ENCODE data around the gene UTF1. TPM values are rescaled to one million over a fixed set of nuclear protein-coding genes. Genes with fewer than 3 reads are reported as not detected.
"Not testable (repeated sequence)": the region's sequence is repeated elsewhere in the genome, so short reads cannot be mapped to it uniquely, and the experiment has no call there.

Gene UTF1
- total and polyA plus RNA-seq, 5 donors = not detected

GRCh38 chr10:133218891-133219290 is 11.1 kb upstream of the UTF1 start:
- H3K4me1 ChIP-seq (ENCODE audit: control insufficient read depth, insufficient read depth, low read length) = no peaks in the 10 kb centered on the region
- intact Hi-C loops (cut with DNase I) = no loop called here
- WGBS = 88% methylated on average over 20 of the region's 20 CpGs
- no peaks in the 10 kb centered on the region for H3K27me3 ChIP-seq (ENCODE audit: control insufficient read depth, insufficient read depth)
- H3K27ac ChIP-seq (ENCODE audit: low read length) = no peak overlapping the region
- no peak overlapping the region for H3K4me3 ChIP-seq (ENCODE audit: low read length)
- no peaks in the 10 kb centered on the region for H3K9me3 ChIP-seq (ENCODE audit: control insufficient read depth, low read length)
- ATAC-seq (no peak), DNase-seq (peak in 1 of 3 donors; percentile 33)

GRCh38 chr10:133219782-133220181 is 10.2 kb upstream of the UTF1 start:
- Histone ChIP-seq H3K4me1 (ENCODE audit: control insufficient read depth, insufficient read depth, low read length) (no peaks in the 10 kb centered on the region), H3K27ac (ENCODE audit: low read length) (no peak overlapping the region), H3K27me3 (ENCODE audit: control insufficient read depth, insufficient read depth) (no peaks in the 10 kb centered on the region), H3K9me3 (ENCODE audit: control insufficient read depth, low read length) (no peaks in the 10 kb centered on the region), H3K4me3 (ENCODE audit: low read length) (no peak overlapping the region)
- intact Hi-C loops (cut with DNase I) = no loop called here
- peak in 1 of 3 donors; percentile 25 for DNase-seq
- ATAC-seq = no peak
- 18% methylated on average over 28 of the region's 28 CpGs for WGBS

DNA sequence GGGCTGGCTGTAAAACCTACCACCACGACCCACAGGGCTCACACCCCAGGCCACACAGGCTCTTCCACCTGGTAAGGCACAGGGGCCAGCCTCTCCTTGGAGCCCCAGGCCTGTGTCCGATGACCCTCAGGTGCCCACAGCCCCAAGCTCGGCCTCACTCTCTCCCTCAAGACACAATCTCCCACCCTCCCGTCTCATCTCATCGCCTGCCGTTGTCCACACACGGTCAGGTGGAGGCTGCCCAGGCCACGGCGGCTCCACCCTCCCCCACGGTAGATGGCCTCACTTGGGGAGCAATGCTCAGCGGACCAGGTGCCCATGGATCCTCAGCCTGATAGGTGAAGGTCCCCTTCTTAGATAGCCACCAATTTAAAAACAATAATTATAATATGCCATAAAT is 8.7 kb upstream of the UTF1 start:
- Histone ChIP-seq H3K27me3 (ENCODE audit: control insufficient read depth, insufficient read depth) (no peaks in the 10 kb centered on the region), H3K27ac (ENCODE audit: low read length) (no peak overlapping the region), H3K4me3 (ENCODE audit: low read length) (no peak overlapping the region), H3K4me1 (ENCODE audit: control insufficient read depth, insufficient read depth, low read length) (no peaks in the 10 kb centered on the region), H3K9me3 (ENCODE audit: control insufficient read depth, low read length) (no peaks in the 10 kb centered on the region)
- DNase-seq = no peak
- intact Hi-C loops (cut with DNase I) = no loop called here
- WGBS = 90% methylated on average over 11 of the region's 11 CpGs
- ATAC-seq = no peak

DNA sequence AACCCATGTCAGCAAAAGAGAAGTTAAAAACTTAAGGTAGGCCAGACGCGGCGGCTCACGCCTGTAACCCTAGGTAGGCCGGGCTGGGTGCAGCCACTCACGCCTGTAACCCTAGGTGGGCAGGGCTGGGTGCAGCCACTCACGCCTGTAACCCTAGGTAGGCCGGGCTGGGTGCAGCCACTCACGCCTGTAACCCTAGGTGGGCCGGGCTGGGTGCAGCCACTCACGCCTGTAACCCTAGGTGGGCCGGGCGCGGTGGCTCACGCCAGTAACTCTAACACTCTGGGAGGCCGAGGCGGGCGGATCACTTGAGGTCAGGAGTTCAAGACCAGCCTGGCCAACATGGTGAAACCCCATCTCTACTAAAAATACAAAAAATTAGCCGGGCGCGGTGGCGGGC is 8.3 kb upstream of the UTF1 start:
- H3K9me3 ChIP-seq (ENCODE audit: control insufficient read depth, low read length); ATAC-seq; intact Hi-C loops (cut with DNase I); H3K4me3 ChIP-seq (ENCODE audit: low read length); DNase-seq; H3K27ac ChIP-seq (ENCODE audit: low read length); H3K27me3 ChIP-seq (ENCODE audit: control insufficient read depth, insufficient read depth); H3K4me1 ChIP-seq (ENCODE audit: control insufficient read depth, insufficient read depth, low read length): not testable (repeated sequence)
- WGBS = 89% methylated on average over 17 of the region's 22 CpGs

DNA sequence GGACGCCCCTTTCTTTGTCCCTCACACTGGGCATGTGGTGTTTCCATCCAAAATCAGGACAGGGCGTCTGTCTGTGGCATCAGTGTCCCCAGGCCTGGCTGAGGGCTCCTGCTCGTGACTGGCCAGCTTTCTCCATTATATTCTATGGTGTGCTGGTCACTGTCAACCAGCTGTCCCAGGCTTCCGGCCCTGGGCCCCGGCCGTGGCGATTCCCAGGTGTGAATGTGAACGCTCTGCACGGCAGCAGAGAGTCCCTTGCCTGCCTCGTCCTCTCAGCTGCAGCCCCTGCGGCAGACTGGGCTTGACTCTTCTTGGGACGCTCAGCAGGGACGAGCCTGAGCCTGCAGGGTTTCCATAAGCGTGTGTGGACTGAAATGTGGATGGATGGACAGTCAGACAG is 5.9 kb upstream of the UTF1 start:
- Histone ChIP-seq H3K4me3 (ENCODE audit: low read length) (no peak overlapping the region), H3K27me3 (ENCODE audit: control insufficient read depth, insufficient read depth) (no peaks in the 10 kb centered on the region), H3K4me1 (ENCODE audit: control insufficient read depth, insufficient read depth, low read length) (no peaks in the 10 kb centered on the region), H3K27ac (ENCODE audit: low read length) (no peak overlapping the region), H3K9me3 (ENCODE audit: control insufficient read depth, low read length) (no peaks in the 10 kb centered on the region)
- WGBS = 65% methylated on average over 14 of the region's 14 CpGs
- ATAC-seq (no peak), DNase-seq (no peak)
- intact Hi-C loops (cut with DNase I) = no loop called here

DNA sequence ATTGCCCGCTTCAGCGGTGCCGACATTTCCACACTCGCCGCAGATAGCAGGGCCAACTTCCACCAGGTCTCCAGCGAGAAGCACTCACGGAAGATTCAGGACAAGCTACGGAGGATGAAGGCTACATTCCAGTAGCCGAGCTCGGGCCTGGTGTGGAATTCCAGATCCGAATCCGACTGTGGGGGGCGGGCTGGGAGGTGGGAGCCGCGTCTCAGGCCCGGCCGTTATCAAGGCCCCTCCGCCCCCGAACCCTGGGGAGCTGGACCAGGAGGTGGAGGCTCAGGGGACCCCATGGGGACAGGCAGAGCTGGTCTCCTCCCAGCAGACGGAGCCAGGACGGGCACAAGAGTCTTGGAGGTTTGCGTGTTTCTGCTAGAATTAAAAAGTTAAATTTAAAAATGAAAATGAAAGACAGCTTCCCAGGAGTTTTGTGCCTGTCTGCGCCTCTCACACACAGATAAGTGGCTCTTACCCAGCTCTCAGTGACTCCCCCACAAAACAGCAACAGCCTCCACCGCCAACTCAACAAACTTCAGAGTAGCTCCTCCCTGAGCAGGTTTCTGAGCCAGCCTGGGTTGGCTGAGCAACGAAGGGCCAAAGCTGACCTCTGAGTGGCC is 5.2 kb upstream of the UTF1 start:
- DNase-seq = no peak
- intact Hi-C loops (cut with DNase I) = no loop called here
- H3K27me3 ChIP-seq (ENCODE audit: control insufficient read depth, insufficient read depth) = no peaks in the 10 kb centered on the region
- H3K4me3 ChIP-seq (ENCODE audit: low read length) = no peak overlapping the region
- no peak overlapping the region for H3K27ac ChIP-seq (ENCODE audit: low read length)
- WGBS = 46% methylated on average over 25 of the region's 25 CpGs
- no peaks in the 10 kb centered on the region for H3K4me1 ChIP-seq (ENCODE audit: control insufficient read depth, insufficient read depth, low read length)
- ATAC-seq = peak in 1 of 2 donors; percentile 21
- no peaks in the 10 kb centered on the region for H3K9me3 ChIP-seq (ENCODE audit: control insufficient read depth, low read length)

DNA sequence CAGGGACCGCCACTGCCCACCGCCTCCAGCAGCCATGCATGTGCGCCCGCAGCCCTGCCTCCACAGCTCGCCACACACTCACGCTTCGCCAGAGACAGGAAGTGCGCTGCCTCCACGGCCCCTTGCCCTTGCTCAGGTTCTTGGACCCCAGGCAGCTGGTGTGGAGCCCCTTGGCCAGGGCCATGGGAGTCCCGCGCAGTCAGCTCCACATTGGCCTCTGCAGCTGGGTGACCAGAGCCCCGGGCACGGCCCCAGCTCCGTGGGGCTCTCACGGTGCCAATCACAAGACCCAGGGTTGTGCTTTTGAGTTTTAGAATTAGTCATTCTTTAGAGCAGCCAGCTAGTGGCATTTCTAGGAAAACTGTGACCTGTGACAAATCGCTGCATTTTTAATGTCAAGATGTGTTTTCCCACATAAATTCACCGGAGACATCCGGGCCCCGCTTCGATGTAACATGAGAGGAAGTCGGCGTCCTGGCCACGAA is 4.3 kb upstream of the UTF1 start:
- no peaks in the 10 kb centered on the region for H3K4me1 ChIP-seq (ENCODE audit: control insufficient read depth, insufficient read depth, low read length)
- intact Hi-C loops (cut with DNase I) = no loop called here
- H3K27me3 ChIP-seq (ENCODE audit: control insufficient read depth, insufficient read depth) = no peaks in the 10 kb centered on the region

GRCh38 chr10:133226251-133226808 is 3.7 kb upstream of the UTF1 start:
- DNase-seq (peak in 1 of 3 donors; percentile 41), ATAC-seq (no peak)
- H3K4me1 ChIP-seq (ENCODE audit: control insufficient read depth, insufficient read depth, low read length) = no peaks in the 10 kb centered on the region
- intact Hi-C loops (cut with DNase I) = no loop called here
- no peak overlapping the region for H3K27ac ChIP-seq (ENCODE audit: low read length)
- no peaks in the 10 kb centered on the region for H3K9me3 ChIP-seq (ENCODE audit: control insufficient read depth, low read length)
- no peaks in the 10 kb centered on the region for H3K27me3 ChIP-seq (ENCODE audit: control insufficient read depth, insufficient read depth)
- H3K4me3 ChIP-seq (ENCODE audit: low read length) = no peak overlapping the region
- WGBS = 59% methylated on average over 30 of the region's 30 CpGs

More for the DNA sequence above, 4.3 kb upstream of the UTF1 start:
- peak in 1 of 3 donors; percentile 25 for DNase-seq
- Histone ChIP-seq H3K9me3 (ENCODE audit: control insufficient read depth, low read length) (no peaks in the 10 kb centered on the region), H3K27ac (ENCODE audit: low read length) (no peak overlapping the region), H3K4me3 (ENCODE audit: low read length) (no peak overlapping the region)
- ATAC-seq = peak in 1 of 2 donors; percentile 32
- 79% methylated on average over 23 of the region's 23 CpGs for WGBS

DNA sequence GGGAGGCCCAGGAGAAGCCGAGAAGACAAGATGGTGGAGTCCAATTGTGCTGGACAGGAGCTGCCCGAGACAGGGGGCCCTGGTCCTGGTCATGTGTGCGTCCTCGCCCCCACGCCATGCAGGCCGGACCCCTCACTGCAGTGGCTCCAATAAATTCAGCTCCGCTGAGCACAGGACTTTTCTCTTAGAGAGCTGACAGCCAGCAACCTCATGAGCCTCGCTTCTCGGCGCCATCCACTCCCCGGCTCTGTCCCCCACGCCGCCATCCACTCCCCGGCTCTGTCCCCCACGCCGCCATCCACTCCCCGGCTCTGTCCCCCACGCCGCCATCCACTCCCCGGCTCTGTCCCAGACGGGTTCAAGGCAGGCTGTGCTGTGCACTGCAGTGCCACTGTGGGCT is 2.8 kb upstream of the UTF1 start:
- WGBS = 91% methylated on average over 21 of the region's 21 CpGs
- ATAC-seq (no peak), DNase-seq (peak in 1 of 3 donors; percentile 23)
- no peak overlapping the region for H3K4me3 ChIP-seq (ENCODE audit: low read length)
- no peaks in the 10 kb centered on the region for H3K27me3 ChIP-seq (ENCODE audit: control insufficient read depth, insufficient read depth)
- no peaks in the 10 kb centered on the region for H3K4me1 ChIP-seq (ENCODE audit: control insufficient read depth, insufficient read depth, low read length)
- no peaks in the 10 kb centered on the region for H3K9me3 ChIP-seq (ENCODE audit: control insufficient read depth, low read length)
- H3K27ac ChIP-seq (ENCODE audit: low read length) = no peak overlapping the region
- intact Hi-C loops (cut with DNase I) = no loop called here

DNA sequence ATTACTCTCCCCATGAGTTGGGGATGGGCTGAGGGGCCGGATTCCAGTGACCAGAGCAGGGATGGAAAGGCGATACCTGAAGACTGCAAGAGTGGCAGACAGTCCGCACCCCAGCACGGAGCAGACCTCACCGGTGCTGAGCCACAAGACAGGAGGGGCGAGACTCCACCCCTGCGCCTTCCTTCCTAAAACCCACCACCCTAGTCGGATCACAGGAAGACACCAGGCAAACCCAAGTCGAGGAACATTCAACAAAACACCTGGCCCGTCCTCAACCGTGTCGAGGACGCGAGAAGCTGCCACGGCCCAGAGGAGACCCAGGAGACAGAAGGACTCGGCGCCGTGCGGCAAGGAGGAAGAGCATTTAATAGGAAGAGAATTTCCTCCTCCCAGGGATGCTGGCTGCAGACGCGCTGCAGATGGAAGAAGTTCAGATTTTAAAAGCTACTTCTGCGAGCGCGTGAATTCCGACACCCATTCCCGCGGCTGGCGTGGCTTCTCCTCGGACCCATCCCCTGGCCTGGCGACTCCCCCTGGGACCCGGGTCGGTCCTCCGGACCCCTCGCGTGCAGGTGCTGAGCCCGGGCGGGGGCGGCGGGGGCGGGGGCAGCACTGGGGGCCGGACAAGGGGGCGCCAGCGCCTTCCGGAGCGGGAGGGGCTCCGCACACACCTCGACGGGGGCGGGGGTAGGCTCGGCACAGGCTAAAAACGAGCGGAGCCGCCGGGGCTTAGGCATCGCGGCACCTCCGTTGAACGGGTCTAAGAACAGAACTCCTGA is 563 bp upstream of the UTF1 start:
- Histone ChIP-seq H3K4me1 (ENCODE audit: control insufficient read depth, insufficient read depth, low read length) (no peaks in the 10 kb centered on the region), H3K27ac (ENCODE audit: low read length) (no peak overlapping the region), H3K9me3 (ENCODE audit: control insufficient read depth, low read length) (no peaks in the 10 kb centered on the region), H3K27me3 (ENCODE audit: control insufficient read depth, insufficient read depth) (no peaks in the 10 kb centered on the region), H3K4me3 (ENCODE audit: low read length) (no peak overlapping the region)
- ATAC-seq (no peak), DNase-seq (peak in 1 of 3 donors; percentile 43)
- intact Hi-C loops (cut with DNase I) = no loop called here
- 5% methylated on average over 58 of the region's 58 CpGs for WGBS

All from right cardiac atrium (tissue), 5 donors.